Activated gamma-delta T cell treated with Interleukin-2 at 50 U/mL for 16 hours (primary cell): ENCODE results near the gene COL27A1.

Experiments used
- DNase-seq: peaks from one replicate; pipeline ENCODE4 v3.0.0-alpha.2; 2020

The COL27A1 gene

DNA sequence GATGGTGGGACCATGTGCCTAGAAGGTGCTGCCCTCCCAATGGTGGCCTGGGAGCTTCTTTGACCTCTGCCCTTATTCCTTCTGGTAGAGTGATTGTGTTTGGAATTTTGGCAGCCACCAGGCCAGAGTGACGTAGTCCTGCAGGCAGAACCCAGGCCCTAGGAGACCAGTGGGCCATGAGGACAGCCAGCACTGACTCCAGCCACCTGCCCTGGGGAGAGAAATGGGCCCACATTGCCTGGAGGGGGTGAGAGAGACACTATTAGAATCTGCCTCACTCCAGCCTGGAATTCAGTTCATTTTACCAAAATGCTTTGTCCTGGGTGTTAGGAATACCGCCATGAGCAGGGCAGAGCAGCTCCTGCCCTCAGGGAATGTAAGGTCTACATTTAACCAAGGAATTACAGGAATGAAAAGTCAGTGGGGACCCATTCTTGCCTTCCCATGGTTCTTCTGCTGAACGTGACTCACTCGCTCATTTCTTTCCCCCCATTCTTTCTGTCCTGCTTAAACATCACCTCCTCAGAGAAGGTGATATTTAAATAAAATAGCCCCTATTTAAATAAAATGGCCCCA, 5.5 kb upstream of the COL27A1 start:
- DNase-seq: no peak

DNA sequence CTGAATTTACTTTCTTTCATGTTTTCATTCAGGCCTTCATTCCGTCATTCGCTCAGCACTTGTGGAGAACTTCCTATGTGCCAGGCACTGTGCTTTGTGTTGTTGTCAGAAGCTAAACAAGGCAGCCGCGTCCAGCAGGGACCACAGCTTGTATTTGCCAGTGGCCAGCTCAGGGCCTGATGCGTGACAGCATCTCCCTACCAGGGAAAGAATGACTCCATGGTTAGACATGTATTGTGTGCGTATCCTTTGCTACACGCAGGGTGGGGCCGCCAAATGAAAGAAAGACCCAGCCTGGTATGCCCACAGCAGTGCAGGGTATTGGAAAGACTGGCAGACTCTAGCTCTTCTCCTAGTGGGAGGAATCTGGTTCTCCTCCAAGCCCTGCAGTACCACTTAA, 4.7 kb upstream of the COL27A1 start:
- DNase-seq: no peak

DNA sequence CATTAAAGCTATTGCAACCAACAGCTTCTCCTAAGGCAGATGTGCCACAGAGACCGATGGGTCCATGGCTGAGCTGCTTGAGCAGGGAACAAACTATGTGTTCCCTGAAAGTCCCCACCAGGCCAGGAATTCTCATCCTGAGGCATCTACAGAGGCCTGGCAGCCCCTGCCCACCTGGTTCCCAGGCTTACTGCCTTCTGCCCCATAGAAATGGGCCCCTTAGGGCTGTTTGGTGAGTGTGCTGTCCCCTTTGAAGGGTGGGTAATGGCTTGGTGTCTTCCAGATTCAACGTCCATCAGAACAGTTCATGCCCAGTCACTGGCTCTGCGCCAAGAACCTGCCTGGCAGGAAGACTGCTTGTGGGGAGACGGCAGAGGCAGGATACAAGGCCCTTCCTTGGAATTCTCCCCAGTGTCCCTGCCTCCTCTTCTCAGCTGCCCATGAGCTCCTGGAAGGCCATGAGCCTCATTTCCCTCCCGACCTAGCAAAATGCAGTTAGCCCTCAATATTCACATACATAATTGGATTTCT, 3.8 kb upstream of the COL27A1 start:
- DNase-seq: no peak

DNA sequence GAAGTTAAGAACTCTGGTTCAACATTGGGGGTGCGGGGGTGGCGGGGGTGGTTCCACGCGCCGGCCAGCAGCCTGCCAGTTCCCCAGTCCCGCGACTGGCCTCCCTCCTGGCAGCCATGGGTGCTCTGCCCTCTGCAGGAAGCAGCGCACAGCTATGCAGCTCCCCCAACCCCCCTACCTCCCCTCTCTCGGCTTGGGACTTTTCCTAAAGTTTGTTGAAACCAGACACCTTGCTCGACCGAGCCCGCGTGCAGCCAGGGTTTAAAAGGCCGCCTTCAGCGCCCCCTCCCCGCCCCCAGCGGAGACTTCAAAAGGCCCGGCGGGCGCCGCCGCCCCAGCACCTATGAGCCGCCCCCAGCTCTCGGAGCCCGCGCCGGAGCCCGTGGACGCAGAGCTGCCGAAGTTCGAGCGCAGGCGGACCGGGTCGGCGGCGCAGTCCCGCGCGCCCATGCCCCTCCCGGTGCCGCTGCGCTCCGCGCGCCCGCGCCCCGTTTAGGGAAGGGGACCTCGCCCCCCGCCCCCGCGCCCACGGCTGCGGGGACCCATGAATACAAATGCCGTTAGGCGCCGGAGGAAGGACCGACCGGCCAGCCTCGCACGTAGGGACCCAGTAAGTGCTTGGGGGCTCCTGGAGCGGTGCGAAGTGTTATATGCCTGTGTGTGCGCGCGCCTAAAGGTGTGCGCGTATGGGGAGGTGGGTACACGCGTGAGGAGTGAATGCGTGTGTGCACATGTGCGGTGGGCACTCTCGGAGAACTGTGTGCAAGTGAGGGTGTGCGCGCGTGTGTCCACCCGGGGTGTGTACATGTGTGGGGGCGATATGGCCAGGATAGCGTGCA, 1.4 kb upstream of the COL27A1 start:
- no peak for DNase-seq

DNA sequence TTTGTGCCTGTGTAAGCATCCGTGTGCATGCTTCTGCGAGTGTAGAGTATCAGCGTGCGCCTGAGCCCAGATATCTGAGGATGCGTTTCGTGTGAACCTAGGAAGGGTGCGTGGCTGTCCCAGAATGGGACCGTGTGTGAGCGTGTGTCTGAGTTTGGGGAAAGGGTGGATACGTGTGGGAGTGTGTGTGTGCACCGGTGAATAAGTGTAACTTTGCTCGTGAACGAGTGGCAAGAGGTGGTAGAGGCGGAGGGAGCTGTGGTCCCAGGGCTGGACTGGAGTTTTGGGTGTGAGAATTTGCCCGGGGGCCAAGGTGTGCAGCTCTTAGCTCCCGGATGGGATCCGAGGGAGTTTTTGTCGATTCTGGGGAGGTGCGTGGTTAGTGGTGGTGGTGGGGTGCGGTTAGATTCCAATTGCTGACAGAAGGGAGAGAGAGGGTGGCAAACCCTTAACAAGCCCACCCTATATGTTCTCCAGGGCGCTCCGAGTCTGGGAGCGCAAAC, 686 bp upstream of the COL27A1 start:
- no peak for DNase-seq

DNA sequence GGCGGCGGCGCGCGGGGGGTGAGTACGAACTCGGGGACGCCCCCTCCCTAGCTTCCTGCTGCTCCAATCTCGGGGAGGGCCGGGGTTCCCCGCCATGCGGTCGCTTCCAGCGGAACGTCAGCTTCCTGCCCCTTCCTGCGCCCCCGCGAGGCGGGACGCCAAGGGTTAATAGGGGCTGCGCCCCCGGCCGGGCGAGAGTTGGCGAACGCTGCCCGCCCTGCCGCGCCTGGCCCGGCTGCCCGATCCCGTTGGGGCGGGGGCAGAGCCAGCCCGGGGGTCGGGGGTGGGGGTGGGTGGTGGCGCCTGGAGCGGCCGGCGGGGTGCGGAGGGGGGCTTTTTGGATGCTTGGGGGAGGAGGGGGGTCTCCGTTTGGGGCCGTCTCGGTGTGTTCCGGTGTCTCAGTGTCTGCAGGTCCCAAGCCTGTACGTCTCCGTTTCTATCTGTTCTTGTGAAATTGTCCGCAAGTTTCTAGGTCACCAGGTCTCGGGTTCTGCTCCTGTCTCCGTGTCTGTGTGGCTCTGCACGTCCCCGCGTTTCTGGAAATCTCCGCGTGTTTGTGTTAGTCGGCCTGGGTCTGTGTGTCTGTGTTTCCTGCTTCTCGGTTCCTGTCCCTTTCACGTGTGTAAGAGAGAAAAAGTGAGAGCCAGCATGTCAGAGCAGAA, 789 bp downstream of the COL27A1 start:
- no peak for DNase-seq

DNA sequence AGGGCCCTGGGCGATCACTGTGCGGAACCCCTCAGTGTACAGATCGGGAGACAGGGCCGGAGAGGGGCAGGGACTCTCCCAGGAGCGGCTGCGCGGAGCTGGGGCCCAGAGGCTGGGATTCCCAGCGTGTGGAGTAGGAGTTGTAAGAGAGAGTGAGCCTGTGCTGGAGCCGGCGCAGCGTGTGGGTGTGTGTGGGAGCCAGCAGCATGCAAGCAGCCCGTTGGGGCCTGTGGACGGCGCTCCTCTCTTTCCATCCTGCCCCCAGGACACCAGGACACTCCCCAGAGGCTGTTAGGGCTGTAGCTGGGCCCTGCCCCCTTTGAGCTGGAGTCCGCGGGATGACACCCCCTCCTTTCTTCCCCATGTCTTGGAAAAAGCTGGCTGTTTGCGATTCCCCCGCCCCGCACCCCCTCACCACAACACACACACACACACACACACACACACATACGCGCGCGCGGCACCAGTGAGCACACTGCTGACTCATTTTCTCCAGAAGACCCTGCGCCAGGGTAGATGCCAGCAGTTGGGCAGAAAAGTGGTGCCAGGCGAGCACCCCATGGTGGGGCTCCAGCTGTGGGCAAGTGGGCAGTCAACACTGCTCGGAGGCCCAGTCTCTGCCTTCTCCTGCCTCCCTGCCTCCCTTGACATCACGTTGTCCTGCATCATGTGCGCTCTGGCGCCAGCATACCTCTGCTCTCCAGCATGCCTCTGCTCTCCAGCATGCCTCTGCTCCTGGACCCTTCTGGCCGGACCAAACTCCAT, 1.5 kb downstream of the COL27A1 start:
- DNase-seq: peak; percentile 12

DNA sequence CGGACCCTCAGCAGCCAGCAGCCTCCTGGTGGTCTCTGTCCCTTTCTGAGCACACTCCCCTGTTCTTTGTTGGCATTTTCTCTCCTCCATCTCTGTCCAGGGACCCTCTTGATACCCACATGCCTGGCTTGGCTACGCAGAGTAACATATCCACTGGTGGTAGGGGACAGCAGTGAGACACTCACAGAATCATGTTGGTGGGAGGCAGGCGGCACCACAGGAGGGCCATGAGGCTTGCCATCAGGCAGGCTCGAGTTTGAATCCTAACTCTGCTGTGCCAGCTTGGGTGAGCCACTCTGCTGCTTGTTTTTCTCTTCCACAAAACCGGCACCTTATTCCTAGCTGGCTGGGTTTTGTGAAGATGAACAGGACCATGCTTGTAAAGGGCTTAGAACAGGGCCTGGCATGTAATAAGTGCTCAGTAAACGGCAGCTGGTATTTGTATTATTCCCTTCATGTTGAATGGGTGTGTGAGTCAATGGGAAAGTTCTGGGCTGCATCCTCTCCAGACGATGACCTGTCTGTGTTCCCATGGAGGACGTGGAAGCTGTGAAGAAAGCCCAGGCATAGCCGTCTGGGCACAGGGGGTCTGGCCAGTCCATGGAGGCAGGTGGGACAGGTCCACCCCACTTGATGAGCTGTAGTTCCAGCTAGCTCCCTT, 2.3 kb downstream of the COL27A1 start:
- DNase-seq: no peak

DNA sequence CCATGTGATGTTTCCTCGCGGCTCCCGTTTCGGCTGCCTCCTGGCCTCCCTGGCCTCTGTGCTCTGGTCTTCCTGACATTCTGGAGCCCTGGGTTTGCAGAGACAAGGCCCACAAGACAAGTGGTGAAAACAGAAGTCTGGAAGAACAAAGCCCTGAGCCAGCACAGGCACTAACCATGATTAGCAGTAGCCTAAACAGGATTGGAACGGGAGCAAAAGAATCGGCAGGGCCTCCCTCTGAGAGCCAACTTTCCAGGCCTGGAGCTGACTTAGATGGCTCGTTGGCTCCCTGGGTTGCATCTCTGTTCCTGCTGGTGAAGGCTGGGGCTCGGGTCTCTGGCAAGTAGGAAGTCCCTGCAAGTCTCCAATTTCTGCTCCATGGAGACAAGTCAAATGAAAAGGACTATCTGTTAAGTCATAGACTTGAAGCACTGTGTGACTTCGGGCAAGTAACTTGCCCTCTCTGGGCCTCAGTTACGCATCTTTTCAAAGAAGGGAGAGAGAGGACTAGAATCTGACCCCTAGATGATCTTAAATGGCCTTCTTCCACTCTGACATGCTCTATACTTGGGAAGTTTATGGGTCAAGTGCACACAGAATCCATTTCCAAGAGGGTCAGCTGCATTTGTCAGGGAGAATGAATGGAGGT, 3.3 kb downstream of the COL27A1 start:
- no peak for DNase-seq

DNA sequence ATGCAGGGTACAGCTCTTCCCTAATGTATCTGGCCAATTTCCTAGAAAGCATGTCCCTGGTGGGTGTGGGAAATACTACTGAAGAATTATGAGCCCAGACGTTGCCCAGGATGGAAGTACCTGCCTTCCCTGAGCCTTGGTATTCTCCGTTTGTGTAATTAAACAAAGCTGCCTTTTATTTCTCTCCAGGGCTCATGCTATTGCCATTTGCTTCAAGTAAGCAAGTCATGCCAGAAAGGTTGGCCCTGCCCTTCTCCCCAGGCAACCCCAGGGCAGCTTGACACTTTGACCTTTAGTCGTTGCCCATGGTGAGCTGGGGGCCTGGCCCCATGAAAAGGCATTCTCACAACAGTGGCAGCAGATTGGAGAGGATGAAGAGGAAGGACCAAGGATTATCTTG, 4.4 kb downstream of the COL27A1 start:
- no peak for DNase-seq

DNA sequence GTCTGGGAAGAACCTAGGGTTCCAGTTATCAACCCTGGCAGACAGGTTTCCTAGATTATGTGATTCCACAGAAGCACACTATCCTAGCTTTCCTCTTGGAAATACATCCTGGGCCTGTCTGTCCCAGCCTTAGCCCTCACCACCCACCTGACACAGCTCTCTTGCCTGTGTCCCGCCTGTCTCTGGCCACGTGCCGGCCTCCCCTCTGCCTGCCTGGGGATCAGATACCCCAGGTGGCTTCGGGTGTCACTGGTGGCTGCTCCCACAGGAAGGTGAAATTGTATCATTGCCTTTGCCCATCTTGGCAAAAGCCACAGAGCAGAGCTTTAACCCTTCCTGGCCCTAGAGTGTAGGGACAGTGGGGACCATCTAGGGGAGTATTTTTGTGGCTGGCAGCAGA, 6.2 kb downstream of the COL27A1 start:
- no peak for DNase-seq

DNA sequence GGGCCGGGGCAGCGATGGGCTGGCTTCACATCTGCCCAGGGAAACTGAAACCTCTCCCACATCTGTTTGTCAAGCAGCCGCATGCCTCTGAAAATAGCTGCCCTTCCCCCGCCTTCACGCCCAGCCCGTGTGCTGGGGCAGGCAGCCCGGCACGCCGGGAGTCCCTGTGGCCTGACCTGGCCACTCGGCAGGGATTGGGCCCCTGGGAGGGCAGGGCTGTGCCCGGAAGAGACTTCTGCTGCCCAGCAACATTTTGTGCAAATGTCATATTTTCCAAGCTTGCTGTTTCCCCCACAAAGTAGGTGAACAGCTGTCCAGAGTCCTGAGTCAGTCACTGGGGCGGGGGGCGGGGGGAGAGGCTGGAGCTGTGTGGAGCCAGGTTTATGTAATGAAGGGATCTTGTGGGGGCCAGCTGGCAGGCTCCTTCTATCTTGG, 8.2 kb downstream of the COL27A1 start:
- no peak for DNase-seq

DNA sequence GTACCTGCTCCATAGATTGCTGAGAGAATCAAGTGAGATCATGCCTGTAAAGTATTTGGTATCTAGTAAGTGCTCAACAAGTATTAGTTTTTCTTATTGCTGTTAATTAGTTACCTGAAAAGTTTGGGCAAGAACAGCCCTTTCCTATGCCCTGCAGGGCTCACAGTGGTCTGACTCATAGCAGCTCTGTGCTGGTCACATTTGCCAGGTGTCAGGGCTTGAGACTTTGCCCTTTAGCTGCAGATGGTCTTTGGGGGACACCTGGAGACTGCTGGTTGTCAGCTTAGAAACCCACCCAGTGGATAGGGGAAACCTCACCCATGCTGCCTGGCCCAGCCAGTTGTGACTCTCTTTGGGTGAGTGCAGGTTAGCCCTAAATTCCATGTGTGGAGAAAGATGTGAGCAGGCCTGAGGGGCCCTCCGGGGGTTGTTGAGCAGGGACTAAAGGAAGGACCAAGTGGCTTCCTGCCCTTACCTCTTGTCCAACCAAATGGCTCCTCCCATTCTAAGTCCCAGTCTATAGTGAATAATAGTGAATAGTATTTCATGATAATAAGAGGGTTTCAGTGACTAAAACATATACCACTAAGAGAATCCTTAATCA, 9.0 kb downstream of the COL27A1 start:
- no peak for DNase-seq

DNA sequence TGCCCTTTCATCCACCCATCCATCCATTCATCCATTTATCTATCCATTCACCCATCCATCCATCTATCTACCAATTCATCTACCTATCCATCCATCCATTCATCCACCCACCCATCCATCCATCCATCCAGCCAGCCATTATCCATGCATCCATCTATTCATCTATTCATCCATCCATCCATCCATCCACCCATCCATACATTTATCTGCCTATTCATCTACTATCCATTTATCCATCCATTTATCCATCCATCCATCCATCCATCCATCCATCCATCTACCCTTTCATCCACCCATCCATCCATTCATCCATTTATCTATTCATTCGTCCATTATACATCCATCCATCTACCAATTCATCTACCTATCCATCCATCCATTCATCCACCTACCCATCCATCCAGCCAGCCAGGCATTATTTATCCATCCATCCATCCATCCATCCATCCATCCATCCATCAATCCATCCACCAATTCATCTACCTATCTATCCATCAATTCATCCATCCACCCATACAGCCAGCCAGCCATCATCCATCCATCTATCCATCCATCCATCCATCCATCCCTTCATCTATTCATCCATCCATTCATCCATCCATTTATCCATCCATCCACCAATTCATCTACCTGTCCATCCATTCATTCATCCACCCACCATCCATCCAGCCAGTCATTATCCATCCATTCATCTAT, 10.2 kb downstream of the COL27A1 start:
- no peak for DNase-seq

DNA sequence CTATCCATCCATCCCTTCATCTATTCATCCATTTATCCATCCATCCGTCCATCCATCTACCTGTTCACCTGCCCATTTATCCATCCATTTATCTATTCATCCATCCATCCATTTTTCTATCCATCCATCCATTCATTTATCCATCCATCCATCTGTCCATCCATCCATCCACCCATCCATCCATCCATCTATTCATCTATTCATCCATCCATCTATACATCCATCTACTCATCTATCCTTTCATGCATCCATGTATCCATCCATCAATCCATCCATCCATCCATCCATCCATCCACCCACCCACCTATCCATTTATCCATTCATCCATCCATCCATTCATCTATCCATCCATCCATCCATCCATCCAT, 10.8 kb downstream of the COL27A1 start:
- no peak for DNase-seq

DNA sequence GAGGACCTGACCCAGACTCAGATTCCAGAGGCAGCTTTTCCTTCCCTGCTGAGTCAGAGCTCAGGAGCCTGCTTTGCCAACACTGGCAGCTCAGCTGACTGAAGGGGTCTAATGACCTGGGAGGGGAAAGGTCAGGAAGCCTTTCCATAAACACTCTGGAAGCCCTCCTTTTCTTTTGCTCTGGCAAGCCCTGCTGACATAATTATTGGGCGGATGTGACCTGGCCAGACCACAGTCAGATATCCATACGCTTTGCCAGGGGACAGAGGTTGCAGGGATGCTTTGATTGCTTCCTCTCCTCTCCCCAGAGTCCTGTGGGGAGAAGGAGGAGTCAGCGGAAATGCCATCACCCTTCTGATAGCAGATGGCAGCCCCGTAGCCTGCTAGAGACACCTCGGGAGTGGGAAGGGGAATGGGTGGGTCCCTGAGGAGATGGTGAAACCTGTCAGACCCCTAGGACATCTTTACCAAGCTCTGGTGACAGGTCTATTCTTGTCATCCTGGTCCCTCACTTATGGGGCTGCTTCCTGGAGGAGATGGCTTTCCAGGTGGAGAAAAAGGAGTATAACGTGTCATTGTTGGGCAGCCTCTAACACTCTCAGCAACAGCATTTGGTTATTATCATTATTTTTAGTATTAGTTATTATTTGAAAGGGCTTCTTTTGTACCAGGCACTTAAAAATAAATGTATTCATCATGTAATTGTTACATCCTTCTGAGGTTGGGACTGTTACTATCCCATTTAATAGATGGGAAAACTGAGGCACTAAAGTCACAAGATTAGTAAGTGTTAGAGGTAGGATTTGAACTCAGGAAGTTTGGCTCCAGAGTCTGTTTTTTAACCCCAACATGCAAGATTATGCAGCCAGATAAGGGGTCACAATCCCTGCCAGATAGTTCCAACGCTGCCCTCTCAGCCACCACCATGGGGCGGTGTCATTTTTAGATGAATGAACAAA, 11.6 kb downstream of the COL27A1 start:
- DNase-seq: no peak

DNA sequence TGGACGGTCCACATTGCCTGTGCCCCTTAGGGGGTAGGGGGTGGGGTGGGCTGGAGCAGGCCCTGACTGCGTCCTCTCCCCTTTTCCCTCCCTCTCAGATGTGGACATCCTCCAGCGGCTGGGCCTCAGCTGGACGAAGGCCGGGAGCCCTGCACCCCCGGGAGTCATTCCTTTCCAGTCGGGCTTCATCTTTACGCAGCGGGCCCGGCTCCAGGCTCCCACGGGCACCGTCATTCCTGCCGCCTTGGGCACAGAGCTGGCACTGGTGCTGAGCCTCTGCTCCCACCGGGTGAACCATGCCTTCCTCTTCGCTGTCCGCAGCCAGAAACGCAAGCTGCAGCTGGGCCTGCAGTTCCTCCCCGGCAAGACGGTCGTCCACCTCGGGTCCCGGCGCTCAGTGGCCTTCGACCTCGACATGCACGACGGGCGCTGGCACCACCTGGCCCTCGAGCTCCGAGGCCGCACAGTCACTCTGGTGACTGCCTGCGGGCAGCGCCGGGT, 12.3 kb downstream of the COL27A1 start:
- no peak for DNase-seq

DNA sequence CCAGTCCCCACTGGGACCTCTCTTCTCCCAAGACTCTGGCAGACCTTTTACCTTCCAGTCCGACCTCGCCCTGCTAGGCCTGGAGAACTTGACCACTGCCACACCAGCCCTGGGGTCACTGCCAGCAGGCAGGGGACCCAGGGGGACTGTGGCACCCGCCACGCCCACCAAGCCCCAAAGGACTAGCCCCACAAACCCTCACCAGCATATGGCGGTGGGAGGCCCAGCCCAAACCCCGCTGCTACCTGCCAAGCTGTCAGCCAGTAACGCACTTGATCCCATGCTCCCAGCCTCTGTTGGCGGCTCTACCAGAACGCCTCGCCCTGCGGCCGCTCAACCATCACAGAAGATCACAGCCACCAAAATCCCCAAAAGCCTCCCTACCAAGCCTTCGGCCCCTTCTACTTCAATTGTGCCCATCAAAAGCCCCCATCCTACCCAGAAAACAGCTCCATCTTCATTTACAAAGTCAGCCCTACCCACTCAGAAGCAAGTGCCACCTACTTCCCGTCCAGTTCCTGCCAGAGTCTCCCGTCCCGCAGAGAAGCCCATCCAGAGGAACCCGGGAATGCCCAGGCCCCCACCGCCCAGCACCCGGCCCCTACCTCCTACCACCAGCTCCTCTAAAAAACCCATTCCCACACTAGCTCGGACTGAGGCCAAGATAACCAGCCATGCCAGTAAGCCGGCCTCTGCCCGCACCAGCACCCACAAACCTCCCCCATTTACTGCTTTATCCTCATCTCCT, 13.1 kb downstream of the COL27A1 start:
- no peak for DNase-seq
